Measurements from ENCODE around the gene TMEM252. TPM values are rescaled to one million over a fixed set of nuclear protein-coding genes. Genes with fewer than 3 reads are reported as not detected.

TMEM252 gene
- total RNA-seq, 1 donor from 2014 or later: not detected

- Mint-ChIP-seq H3K27me3 (ENCODE audit: low read depth) (peaks cover 2% of the 10 kb centered on the region), H3K36me3 (ENCODE audit: low read depth) (no peaks in the 10 kb centered on the region), H3K27ac (ENCODE audit: unreplicated experiment) (no peak overlapping the region), H3K9me3 (ENCODE audit: low read depth) (no peaks in the 10 kb centered on the region), H3K4me1 (ENCODE audit: low read depth) (no peaks in the 10 kb centered on the region), H3K4me3 (ENCODE audit: unreplicated experiment) (no peak overlapping the region)
- TF ChIP-seq, protein P1, sequence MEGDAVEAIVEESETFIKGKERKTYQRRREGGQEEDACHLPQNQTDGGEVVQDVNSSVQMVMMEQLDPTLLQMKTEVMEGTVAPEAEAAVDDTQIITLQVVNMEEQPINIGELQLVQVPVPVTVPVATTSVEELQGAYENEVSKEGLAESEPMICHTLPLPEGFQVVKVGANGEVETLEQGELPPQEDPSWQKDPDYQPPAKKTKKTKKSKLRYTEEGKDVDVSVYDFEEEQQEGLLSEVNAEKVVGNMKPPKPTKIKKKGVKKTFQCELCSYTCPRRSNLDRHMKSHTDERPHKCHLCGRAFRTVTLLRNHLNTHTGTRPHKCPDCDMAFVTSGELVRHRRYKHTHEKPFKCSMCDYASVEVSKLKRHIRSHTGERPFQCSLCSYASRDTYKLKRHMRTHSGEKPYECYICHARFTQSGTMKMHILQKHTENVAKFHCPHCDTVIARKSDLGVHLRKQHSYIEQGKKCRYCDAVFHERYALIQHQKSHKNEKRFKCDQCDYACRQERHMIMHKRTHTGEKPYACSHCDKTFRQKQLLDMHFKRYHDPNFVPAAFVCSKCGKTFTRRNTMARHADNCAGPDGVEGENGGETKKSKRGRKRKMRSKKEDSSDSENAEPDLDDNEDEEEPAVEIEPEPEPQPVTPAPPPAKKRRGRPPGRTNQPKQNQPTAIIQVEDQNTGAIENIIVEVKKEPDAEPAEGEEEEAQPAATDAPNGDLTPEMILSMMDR (IDR thresholded peaks at IDR 0.05): no peak
- DNase-seq (ENCODE audit: low spot score): no peak
These were observed 7.6 kb upstream of the TMEM252 start for GRCh38 chr9:68548241-68548640.

GRCh38 chr9:68547417-68547816, 6.7 kb upstream of the TMEM252 start:
- H3K27ac Mint-ChIP-seq (ENCODE audit: unreplicated experiment): no peak overlapping the region
- no peak for DNase-seq (ENCODE audit: low spot score)
- TF ChIP-seq, protein P1 (IDR thresholded peaks at IDR 0.05): no peak
- H3K27me3 Mint-ChIP-seq (ENCODE audit: low read depth): peaks cover 2% of the 10 kb centered on the region
- no peak overlapping the region for H3K4me3 Mint-ChIP-seq (ENCODE audit: unreplicated experiment)
- no peaks in the 10 kb centered on the region for H3K9me3 Mint-ChIP-seq (ENCODE audit: low read depth)
- H3K36me3 Mint-ChIP-seq (ENCODE audit: low read depth): no peaks in the 10 kb centered on the region
- no peaks in the 10 kb centered on the region for H3K4me1 Mint-ChIP-seq (ENCODE audit: low read depth)

GRCh38 chr9:68546596-68547390, 6.1 kb upstream of the TMEM252 start:
- H3K27ac Mint-ChIP-seq (ENCODE audit: unreplicated experiment): no peak overlapping the region
- H3K9me3 Mint-ChIP-seq (ENCODE audit: low read depth): no peaks in the 10 kb centered on the region
- TF ChIP-seq, protein P1 (IDR thresholded peaks at IDR 0.05): no peak
- no peaks in the 10 kb centered on the region for H3K4me1 Mint-ChIP-seq (ENCODE audit: low read depth)
- no peak overlapping the region for H3K4me3 Mint-ChIP-seq (ENCODE audit: unreplicated experiment)
- no peak for DNase-seq (ENCODE audit: low spot score)
- no peaks in the 10 kb centered on the region for H3K36me3 Mint-ChIP-seq (ENCODE audit: low read depth)
- H3K27me3 Mint-ChIP-seq (ENCODE audit: low read depth): peaks cover 2% of the 10 kb centered on the region

- Mint-ChIP-seq H3K4me3 (ENCODE audit: unreplicated experiment) (no peak overlapping the region), H3K27me3 (ENCODE audit: low read depth) (peaks cover 5% of the 10 kb centered on the region)
- TF ChIP-seq, protein P1 (IDR thresholded peaks at IDR 0.05): no peak
These were observed 4.5 kb upstream of the TMEM252 start for GRCh38 chr9:68545033-68545705.

DNA sequence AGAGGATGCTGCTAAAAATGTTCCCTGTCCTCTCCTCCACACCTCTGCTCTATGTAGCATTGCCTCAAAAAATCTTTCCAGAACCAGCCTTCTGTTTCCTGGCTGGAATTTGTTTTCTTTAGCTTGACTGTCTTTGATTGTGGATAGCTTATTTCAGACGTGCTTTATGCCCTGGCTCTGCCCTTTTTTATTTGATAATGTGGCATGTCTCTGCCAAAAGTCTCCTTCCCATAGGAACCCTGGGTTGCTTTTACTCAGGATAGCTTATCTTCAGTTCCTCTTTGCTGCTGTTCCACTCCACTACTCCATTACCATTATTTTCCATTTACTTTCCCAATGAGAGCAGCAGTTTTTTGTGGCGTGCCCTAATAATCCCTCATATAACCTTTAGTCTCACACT, 885 bp upstream of the TMEM252 start:
- no peak for DNase-seq (ENCODE audit: low spot score)
- Mint-ChIP-seq H3K9me3 (ENCODE audit: low read depth) (no peaks in the 10 kb centered on the region), H3K27me3 (ENCODE audit: low read depth) (peaks cover 3% of the 10 kb centered on the region)

More at GRCh38 chr9:68545033-68545705, 4.5 kb upstream of the TMEM252 start:
- no peaks in the 10 kb centered on the region for H3K9me3 Mint-ChIP-seq (ENCODE audit: low read depth)
- H3K4me1 Mint-ChIP-seq (ENCODE audit: low read depth): no peaks in the 10 kb centered on the region
- DNase-seq (ENCODE audit: low spot score): no peak
- H3K36me3 Mint-ChIP-seq (ENCODE audit: low read depth): no peaks in the 10 kb centered on the region
- H3K27ac Mint-ChIP-seq (ENCODE audit: unreplicated experiment): no peak overlapping the region

More for the DNA sequence above, 885 bp upstream of the TMEM252 start:
- Mint-ChIP-seq H3K4me3 (ENCODE audit: unreplicated experiment) (no peak overlapping the region), H3K27ac (ENCODE audit: unreplicated experiment) (no peak overlapping the region), H3K4me1 (ENCODE audit: low read depth) (no peaks in the 10 kb centered on the region), H3K36me3 (ENCODE audit: low read depth) (no peaks in the 10 kb centered on the region)
- TF ChIP-seq, protein P1 (IDR thresholded peaks at IDR 0.05): no peak
